BLaER1 (cell line): ENCODE results near the gene MOB2.

Source experiments
- H3K27ac ChIP-seq: shearing (Covaris generic); formaldehyde crosslinking; 2 replicates; pipeline ENCODE4 v1.8.1; 2022
- H3K27me3 ChIP-seq: shearing (Covaris generic); formaldehyde crosslinking; 2 replicates; pipeline ENCODE4 v1.8.1; 2022
- H3K36me3 ChIP-seq: shearing (Covaris generic); formaldehyde crosslinking; 2 replicates; pipeline ENCODE4 v1.8.1; 2022
- H3K4me1 ChIP-seq: shearing (Covaris generic); formaldehyde crosslinking; 2 replicates; pipeline ENCODE4 v1.8.1; 2022
- H3K4me2 ChIP-seq: shearing (Covaris generic); formaldehyde crosslinking; 2 replicates; pipeline ENCODE4 v1.8.1; 2022
- H3K4me3 ChIP-seq: shearing (Covaris generic); formaldehyde crosslinking; 2 replicates; pipeline ENCODE4 v1.8.1; 2022
- H3K9ac ChIP-seq: shearing (Covaris generic); formaldehyde crosslinking; 2 replicates; pipeline ENCODE4 v1.8.1; 2022
- H3K9me3 ChIP-seq: shearing (Covaris generic); formaldehyde crosslinking; 2 replicates; pipeline ENCODE4 v1.8.1; 2022
- H4K20me1 ChIP-seq: shearing (Covaris generic); formaldehyde crosslinking; 2 replicates; pipeline ENCODE4 v1.8.1; 2022
- Cebpa-rat ChIP-seq: shearing (Covaris generic); IDR thresholded peaks from 2 replicates; pipeline ENCODE4 v1.8.1; 2022

MOB2 gene

DNA sequence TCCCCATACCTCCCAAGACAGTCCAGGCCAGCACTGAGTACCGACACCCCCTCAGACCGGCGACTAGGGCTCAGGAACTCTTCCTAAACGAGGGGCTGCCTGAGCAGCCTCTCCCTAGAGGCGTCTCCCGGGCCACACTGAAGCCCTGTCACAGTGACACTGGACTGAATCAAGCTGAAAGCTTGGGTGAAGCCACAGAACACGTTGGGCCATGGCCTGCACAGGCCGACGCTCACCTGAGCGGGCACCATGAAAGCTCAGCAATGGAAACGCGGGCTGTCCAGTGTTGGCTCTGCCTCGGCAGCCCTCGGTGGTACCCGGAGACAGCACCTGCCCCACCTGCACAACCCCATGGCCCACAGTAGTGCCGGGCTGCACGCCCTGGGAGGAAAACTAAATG, 42.7 kb upstream of the MOB2 start:
- TF ChIP-seq Cebpa-rat: no peak
- H3K9me3 ChIP-seq: no peaks in the 10 kb centered on the region
- H3K4me1 ChIP-seq: peaks cover 26% of the 10 kb centered on the region
- peaks cover 100% of the 10 kb centered on the region for H4K20me1 ChIP-seq
- H3K36me3 ChIP-seq: peaks cover 30% of the 10 kb centered on the region
- no peak overlapping the region for H3K4me3 ChIP-seq
- no peak overlapping the region for H3K9ac ChIP-seq
- H3K27ac ChIP-seq: no peak overlapping the region
- no peaks in the 10 kb centered on the region for H3K27me3 ChIP-seq
- no peak overlapping the region for H3K4me2 ChIP-seq

DNA sequence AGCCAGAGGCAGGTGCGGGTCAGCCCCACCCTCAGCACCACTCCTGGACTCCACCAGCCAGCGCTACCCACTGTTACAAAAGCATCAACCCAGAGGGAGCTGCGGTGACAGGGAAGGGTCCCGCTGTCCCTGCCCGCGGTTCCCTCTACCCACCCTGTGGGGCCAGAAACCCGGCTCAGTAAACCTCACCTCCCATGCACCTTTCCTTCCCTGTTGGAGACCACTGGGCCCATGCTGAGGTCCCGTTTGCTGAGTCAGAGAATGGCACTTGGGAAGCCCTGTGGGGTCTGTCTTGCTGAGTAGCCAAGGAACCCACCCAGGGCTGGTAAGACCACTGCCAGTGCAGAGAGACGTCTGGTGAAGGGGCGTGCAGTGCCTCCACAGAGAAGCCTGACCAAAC, 42.1 kb upstream of the MOB2 start:
- no peak for TF ChIP-seq Cebpa-rat
- no peaks in the 10 kb centered on the region for H3K9me3 ChIP-seq
- H3K4me1 ChIP-seq: peaks cover 32% of the 10 kb centered on the region
- no peak overlapping the region for H3K4me3 ChIP-seq
- H3K27me3 ChIP-seq: no peaks in the 10 kb centered on the region
- H3K9ac ChIP-seq: no peak overlapping the region
- H3K36me3 ChIP-seq: peaks cover 28% of the 10 kb centered on the region
- H3K4me2 ChIP-seq: no peak overlapping the region
- no peak overlapping the region for H3K27ac ChIP-seq
- H4K20me1 ChIP-seq: peaks cover 100% of the 10 kb centered on the region

DNA sequence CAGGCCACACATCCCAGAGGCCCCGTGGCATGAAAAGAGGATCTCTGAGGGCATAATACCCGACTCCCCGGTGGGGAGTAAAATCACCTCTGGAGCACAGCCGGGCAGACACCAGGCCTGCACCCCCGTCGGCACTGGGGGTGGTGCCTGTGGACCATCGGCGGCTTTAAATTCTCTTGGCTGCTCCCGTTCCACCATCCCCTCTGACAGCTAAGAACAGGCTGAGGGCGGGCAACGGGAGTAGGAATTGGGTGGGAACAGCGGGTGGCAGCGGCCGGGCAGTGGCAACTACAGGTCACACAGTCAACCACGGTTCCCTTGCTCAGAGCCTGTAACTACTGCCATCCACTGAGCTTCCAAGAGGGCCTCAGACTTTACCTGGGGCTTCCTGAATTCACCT, 40.2 kb upstream of the MOB2 start:
- TF ChIP-seq Cebpa-rat: no peak
- H3K27ac ChIP-seq: no peak overlapping the region
- no peaks in the 10 kb centered on the region for H3K27me3 ChIP-seq
- H4K20me1 ChIP-seq: peaks cover 100% of the 10 kb centered on the region
- no peak overlapping the region for H3K9ac ChIP-seq
- peaks cover 51% of the 10 kb centered on the region for H3K4me1 ChIP-seq
- peaks cover 9% of the 10 kb centered on the region; the same call in 1 of the 2 replicates for H3K36me3 ChIP-seq
- H3K4me3 ChIP-seq: no peak overlapping the region
- no peak overlapping the region for H3K4me2 ChIP-seq
- no peaks in the 10 kb centered on the region for H3K9me3 ChIP-seq

DNA sequence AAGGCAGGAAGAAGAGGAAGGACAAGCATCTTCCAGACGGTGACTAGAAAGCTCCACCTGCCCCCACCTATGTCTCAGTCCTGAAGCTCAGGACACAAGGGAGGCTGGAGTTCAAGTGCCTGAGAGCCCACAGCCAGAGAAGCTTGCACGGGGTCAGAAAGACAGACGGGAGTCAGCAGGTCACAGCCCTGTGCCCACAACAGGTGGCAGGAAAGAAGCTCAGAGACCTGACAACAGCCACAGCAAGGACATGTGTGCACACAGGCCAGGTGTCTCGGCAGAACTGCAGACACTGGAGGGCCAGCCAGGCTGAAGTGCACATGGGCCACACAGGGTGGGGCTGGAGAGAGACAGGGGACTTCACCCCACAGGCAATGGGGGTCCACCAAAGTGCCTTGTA, 37.2 kb upstream of the MOB2 start:
- Histone ChIP-seq H3K36me3 (no peaks in the 10 kb centered on the region; the same call in 1 of the 2 replicates), H3K4me3 (no peak overlapping the region; the same call in 1 of the 2 replicates), H3K9ac (peak overlapping the region; percentile 15), H3K27ac (peak overlapping the region; percentile 8; the same call in 1 of the 2 replicates), H3K4me2 (peak overlapping the region; percentile 84), H3K27me3 (no peaks in the 10 kb centered on the region), H3K9me3 (no peaks in the 10 kb centered on the region), H3K4me1 (peaks cover 81% of the 10 kb centered on the region), H4K20me1 (peaks cover 100% of the 10 kb centered on the region)
- no peak for TF ChIP-seq Cebpa-rat

DNA sequence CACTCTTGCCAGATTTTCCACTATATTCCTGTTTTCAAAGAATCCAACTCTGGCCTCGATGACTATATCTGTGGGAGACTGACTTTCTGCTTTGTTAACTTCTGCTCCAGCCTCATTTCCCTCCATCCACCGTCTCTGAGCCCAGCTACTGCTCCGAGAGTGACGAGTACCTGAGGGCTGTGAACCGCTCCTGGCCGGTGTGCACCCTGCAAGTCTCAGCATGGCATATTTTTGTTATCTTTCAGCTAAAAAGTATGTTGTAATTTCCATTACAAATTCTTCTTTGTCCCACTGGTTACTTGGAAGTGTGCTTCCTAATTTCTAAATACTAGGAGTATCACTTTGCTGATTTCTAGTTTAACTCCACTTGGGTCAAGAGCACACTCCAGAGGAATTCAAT, 36.5 kb upstream of the MOB2 start:
- Histone ChIP-seq H3K36me3 (no peaks in the 10 kb centered on the region; the same call in 1 of the 2 replicates), H3K9ac (no peak overlapping the region), H3K4me1 (peaks cover 88% of the 10 kb centered on the region), H4K20me1 (peaks cover 100% of the 10 kb centered on the region), H3K9me3 (no peaks in the 10 kb centered on the region), H3K4me2 (peak overlapping the region; percentile 84), H3K27ac (no peak overlapping the region), H3K27me3 (no peaks in the 10 kb centered on the region), H3K4me3 (peak overlapping the region; percentile 47; the same call in 1 of the 2 replicates)
- TF ChIP-seq Cebpa-rat: no peak

DNA sequence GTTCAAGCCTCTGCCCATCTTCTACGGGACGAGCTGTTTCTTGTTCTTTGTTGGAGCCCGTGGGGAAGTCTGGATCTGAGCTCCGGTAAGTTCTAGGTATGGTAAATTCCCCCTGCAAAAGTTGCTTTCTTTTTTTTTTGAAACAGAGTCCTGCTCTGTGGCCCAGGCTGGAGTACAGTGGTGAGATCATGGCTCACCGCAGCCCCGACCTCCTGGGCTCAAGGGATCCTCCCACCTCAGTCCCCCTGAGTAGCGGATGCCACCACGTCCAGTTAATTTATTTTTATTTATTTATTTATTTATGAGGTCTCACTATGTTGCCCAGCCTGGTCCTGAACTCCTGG, 35.5 kb upstream of the MOB2 start:
- Histone ChIP-seq H3K27ac (peak overlapping the region; percentile 22; the same call in 1 of the 2 replicates), H3K4me3 (peak overlapping the region; percentile 47), H3K36me3 (no peaks in the 10 kb centered on the region), H3K9ac (peak overlapping the region; percentile 41), H3K9me3 (no peaks in the 10 kb centered on the region), H3K4me1 (peaks cover 98% of the 10 kb centered on the region), H3K4me2 (peak overlapping the region; percentile 84), H3K27me3 (no peaks in the 10 kb centered on the region), H4K20me1 (peaks cover 100% of the 10 kb centered on the region)
- no peak for TF ChIP-seq Cebpa-rat

DNA sequence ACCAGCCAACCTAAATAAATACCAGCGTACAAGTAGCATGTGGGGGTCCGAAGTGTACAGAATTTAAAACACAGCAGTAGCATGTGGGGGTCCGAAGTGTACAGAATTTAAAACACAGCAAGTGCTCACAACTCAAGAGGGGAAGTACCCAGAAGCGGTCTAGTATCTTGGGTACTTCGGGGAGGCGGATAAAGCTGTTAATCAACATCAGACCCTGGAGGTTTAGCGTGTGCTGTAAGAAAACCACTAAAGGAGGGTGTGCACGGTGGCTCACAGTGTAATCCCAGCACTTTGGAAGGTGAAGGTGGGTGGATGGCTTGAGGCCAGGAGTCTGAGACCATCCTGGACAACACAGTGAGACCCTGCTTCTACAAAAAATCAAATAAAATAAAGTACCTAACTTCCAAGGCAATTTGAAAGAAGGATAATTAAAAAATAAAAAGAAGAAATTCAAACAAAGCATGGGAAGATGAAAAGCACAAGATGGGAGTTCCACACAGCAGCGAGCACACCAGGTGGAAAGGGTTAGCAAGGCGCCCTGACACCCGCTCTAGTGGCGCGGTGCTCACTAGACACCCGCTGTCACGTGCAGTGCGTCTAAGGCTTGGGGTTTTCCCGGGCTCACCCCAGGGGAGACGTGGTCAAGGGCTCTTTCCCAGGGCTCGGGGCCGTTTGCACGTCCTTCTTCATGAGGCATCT, 35.0 kb upstream of the MOB2 start:
- Histone ChIP-seq H3K4me3 (peak overlapping the region; percentile 47), H3K4me2 (peak overlapping the region; percentile 84), H3K27me3 (no peaks in the 10 kb centered on the region), H4K20me1 (peaks cover 100% of the 10 kb centered on the region), H3K27ac (peak overlapping the region; percentile 22), H3K9ac (peak overlapping the region; percentile 41; the same call in 1 of the 2 replicates), H3K4me1 (peaks cover 98% of the 10 kb centered on the region), H3K36me3 (no peaks in the 10 kb centered on the region), H3K9me3 (no peaks in the 10 kb centered on the region)
- TF ChIP-seq Cebpa-rat: no peak

DNA sequence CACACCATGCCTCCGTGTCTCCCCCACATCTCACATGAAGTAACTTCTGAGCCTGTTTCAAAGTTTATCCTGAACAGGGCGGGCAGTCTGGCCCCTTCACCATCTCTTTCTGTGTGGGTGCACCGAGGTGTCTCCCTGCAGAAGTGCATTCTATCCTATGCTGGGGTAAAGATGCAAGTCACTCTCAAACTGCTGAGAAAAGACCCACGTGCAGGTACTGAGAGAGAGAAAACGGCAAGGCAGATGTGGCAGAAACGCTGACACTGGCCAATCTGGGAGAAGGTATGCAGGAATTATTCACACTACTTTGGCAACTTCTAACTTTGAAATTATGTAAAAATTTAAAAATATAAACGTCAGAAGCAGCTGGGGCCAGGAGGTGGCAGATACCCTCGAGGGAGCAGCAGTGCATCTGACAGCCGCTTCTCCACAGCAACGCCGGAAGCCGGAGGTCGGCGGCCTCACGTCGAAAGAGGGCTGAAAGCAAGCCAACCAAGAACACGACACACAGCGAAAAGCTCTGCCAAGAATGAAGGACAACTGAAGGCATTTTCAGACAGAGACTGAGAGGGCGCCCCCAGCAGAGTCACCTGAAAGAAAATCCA, 34.2 kb upstream of the MOB2 start:
- Histone ChIP-seq H4K20me1 (peaks cover 100% of the 10 kb centered on the region), H3K9me3 (no peaks in the 10 kb centered on the region), H3K4me3 (peak overlapping the region; percentile 47), H3K4me2 (peak overlapping the region; percentile 84), H3K9ac (peak overlapping the region; percentile 41; the same call in 1 of the 2 replicates), H3K4me1 (peaks cover 98% of the 10 kb centered on the region), H3K36me3 (no peaks in the 10 kb centered on the region), H3K27me3 (no peaks in the 10 kb centered on the region), H3K27ac (peak overlapping the region; percentile 22)
- no peak for TF ChIP-seq Cebpa-rat

DNA sequence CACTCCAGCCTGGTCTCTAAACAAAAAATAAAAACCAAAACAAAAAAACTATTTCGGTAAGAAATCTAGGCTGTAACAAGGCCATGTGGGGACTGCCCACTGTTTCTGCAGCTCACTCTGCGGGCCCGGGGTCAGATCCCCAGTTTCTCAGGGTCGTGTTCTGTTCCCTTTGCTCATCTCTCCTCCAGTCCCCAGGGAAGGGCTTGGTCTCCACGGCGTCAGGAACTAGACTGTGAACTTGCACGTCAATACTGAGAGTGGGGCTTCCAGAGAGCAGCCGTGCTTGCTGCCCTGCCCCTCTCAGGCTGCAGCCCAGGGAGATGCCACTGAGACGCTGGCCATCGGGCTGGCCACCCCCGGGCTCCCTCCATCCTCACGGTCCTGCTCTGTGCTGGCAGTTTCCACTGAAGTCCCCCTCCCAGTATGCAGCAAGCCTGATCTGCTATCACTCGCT, 33.7 kb upstream of the MOB2 start:
- peak overlapping the region; percentile 40; the same call in 1 of the 2 replicates for H3K9ac ChIP-seq
- no peaks in the 10 kb centered on the region for H3K9me3 ChIP-seq
- peak overlapping the region; percentile 22; the same call in 1 of the 2 replicates for H3K27ac ChIP-seq
- H3K36me3 ChIP-seq: no peaks in the 10 kb centered on the region
- peaks cover 100% of the 10 kb centered on the region for H3K4me1 ChIP-seq
- H3K4me3 ChIP-seq: peak overlapping the region; percentile 47
- H3K27me3 ChIP-seq: no peaks in the 10 kb centered on the region
- peaks cover 100% of the 10 kb centered on the region for H4K20me1 ChIP-seq
- H3K4me2 ChIP-seq: peak overlapping the region; percentile 84
- no peak for TF ChIP-seq Cebpa-rat
